ENCODE data around the gene VTCN1. TPM values are rescaled to one million over a fixed set of nuclear protein-coding genes. Genes with fewer than 3 reads are reported as not detected.

VTCN1 gene
- total and polyA plus RNA-seq, 2 of the 8 experiments (the other 6 are each of a cell fraction or from before 2014, with no cell fraction given) = 0.32 TPM; not detected in 1

GRCh38 chr1:117198097-117198496 is 12.6 kb downstream of the VTCN1 start:
- Histone ChIP-seq H2BK12ac (ENCODE audit: low read depth, low read length) (no peak overlapping the region), H3K36me3 (ENCODE audit: control insufficient read depth in 2 of 4, insufficient read depth in 4 of 4, low read length in 3 of 4) (no peaks in the 10 kb centered on the region), H2BK120ac (replicated peaks; ENCODE audit: low read depth, low read length) (no peak overlapping the region), H3K4me3 (ENCODE audit: extremely low read depth in 1 of 4, insufficient read depth in 2 of 4, low read depth in 3 of 4, low read length in 4 of 4) (no peak overlapping the region), H3K56ac (replicated peaks; ENCODE audit: insufficient read length, low read depth, low read length) (no peak overlapping the region), H2BK5ac (ENCODE audit: low read depth, low read length) (no peak overlapping the region), H3K4me1 (replicated peaks in 1 of 4; ENCODE audit: control insufficient read depth in 3 of 4, insufficient read depth in 4 of 4, low read length in 3 of 4) (no peaks in the 10 kb centered on the region), H3K79me2 (ENCODE audit: control insufficient read depth in 1 of 2, insufficient read depth in 2 of 2, low read length in 2 of 2) (no peaks in the 10 kb centered on the region), H3K23ac (ENCODE audit: insufficient read length) (no peak overlapping the region), H2BK15ac (ENCODE audit: low read length) (no peak overlapping the region), H3K23me2 (ENCODE audit: low read depth, low read length) (no peaks in the 10 kb centered on the region), H3K9me3 (ENCODE audit: insufficient read depth in 2 of 2, low read depth in 1 of 2, low read length in 1 of 2) (no peaks in the 10 kb centered on the region), H4K91ac (replicated peaks; ENCODE audit: insufficient read length, low read length) (no peak overlapping the region), H3K79me1 (ENCODE audit: low read depth, low read length) (no peaks in the 10 kb centered on the region), H4K20me1 (replicated peaks in 1 of 2; ENCODE audit: control insufficient read depth in 1 of 2, insufficient read depth in 2 of 2, low read length in 2 of 2) (no peaks in the 10 kb centered on the region), H3K18ac (ENCODE audit: extremely low read depth, low read length) (no peak overlapping the region), H4K5ac (ENCODE audit: insufficient read length, low read depth, low read length) (no peak overlapping the region), H2AK5ac (ENCODE audit: low read depth, low read length) (no peak overlapping the region), H3K4ac (replicated peaks; ENCODE audit: insufficient read length, low read depth, low read length) (no peak overlapping the region), H3K4me2 (ENCODE audit: insufficient read depth in 1 of 2, low read depth in 2 of 2, low read length in 2 of 2) (no peak overlapping the region), H3K14ac (ENCODE audit: insufficient read length) (no peak overlapping the region), H2AFZ (ENCODE audit: low read length) (no peak overlapping the region), H4K8ac (ENCODE audit: extremely low read depth, insufficient read depth, low read length) (no peak overlapping the region), H3K9ac (replicated peaks in 1 of 4; ENCODE audit: extremely low read depth in 1 of 4, low read depth in 3 of 4, low read length in 3 of 4) (no peak overlapping the region), H3K27me3 (replicated peaks in 1 of 4; ENCODE audit: control insufficient read depth in 3 of 4, extremely low read depth in 1 of 4, insufficient read depth in 3 of 4, low read length in 3 of 4) (no peaks in the 10 kb centered on the region), H2BK20ac (ENCODE audit: low read length) (no peak overlapping the region), H3K27ac (ENCODE audit: low read depth, low read length) (no peak overlapping the region)
- WGBS, 2 experiments (ENCODE audit: extremely low coverage in 1 of 2, insufficient coverage in 1 of 2, insufficient read length in 1 of 2, insufficient replicate concordance in 2 of 2, low coverage in 1 of 2, low lambda C conversion rate in 2 of 2, missing lambda C conversion rate in 1 of 2) = 92% methylated on average over 2 of the region's 2 CpGs; no CpG with 5 or more reads in 1 of the 2 experiments
- no peak for DNase-seq (ENCODE audit: low read depth in 1 of 2, low spot score in 2 of 2)
- no peak for FAIRE-seq
- ChIA-PET CTCF (ENCODE audit: partially characterized antibody) (no interaction called here), POLR2A (ENCODE audit: partially characterized antibody) (no interaction called here)
- no peak for TF ChIP-seq SP1 (IDR thresholded peaks at IDR 0.05; ENCODE audit: low read depth, low read length)
- TF ChIP-seq POLR2A (IDR thresholded peaks at IDR 0.05; ENCODE audit: control extremely low read depth in 1 of 2, low read depth in 2 of 2, low read length in 2 of 2) = no peak
- TF ChIP-seq, protein P1, sequence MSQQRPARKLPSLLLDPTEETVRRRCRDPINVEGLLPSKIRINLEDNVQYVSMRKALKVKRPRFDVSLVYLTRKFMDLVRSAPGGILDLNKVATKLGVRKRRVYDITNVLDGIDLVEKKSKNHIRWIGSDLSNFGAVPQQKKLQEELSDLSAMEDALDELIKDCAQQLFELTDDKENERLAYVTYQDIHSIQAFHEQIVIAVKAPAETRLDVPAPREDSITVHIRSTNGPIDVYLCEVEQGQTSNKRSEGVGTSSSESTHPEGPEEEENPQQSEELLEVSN (IDR thresholded peaks at IDR 0.05) = no peak
- no peak for TF ChIP-seq ATF2 (IDR thresholded peaks at IDR 0.05; ENCODE audit: low read length)
- no peak for TF ChIP-seq NANOG (IDR thresholded peaks at IDR 0.05; ENCODE audit: insufficient read depth, low read depth, low read length, poor library complexity, severe bottlenecking)
- TF ChIP-seq MAFK (IDR thresholded peaks at IDR 0.05; ENCODE audit: low read depth, low read length) = no peak
- no peak for TF ChIP-seq EZH2 (IDR thresholded peaks at IDR 0.05; ENCODE audit: low read depth, low read length, severe bottlenecking)
- TF ChIP-seq, protein P2, sequence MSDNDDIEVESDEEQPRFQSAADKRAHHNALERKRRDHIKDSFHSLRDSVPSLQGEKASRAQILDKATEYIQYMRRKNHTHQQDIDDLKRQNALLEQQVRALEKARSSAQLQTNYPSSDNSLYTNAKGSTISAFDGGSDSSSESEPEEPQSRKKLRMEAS (IDR thresholded peaks at IDR 0.05) = no peak
- no peak for TF ChIP-seq JUN (IDR thresholded peaks at IDR 0.05; ENCODE audit: low read depth, low read length)
- TF ChIP-seq CHD2 (IDR thresholded peaks at IDR 0.05; ENCODE audit: low read length) = no peak
- TF ChIP-seq RFX5 (IDR thresholded peaks at IDR 0.05; ENCODE audit: borderline replicate concordance, low read depth, low read length) = no peak
- TF ChIP-seq FOSL1 (IDR thresholded peaks at IDR 0.05; ENCODE audit: insufficient read depth, low read depth, low read length) = no peak
- no peak for TF ChIP-seq CBX5 (IDR thresholded peaks at IDR 0.05; ENCODE audit: low read depth, low read length)

Measured in H1 (cell line).